HepG2 (cell line): Measurements from ENCODE around the gene GATA3. TPM values are rescaled to one million over a fixed set of nuclear protein-coding genes. Genes with fewer than 3 reads are reported as not detected.

ENCODE experiments used
- ATAC-seq: fragments of 200-7000 bp; cut with Tn5 transposase; 3 replicates; pipeline ENCODE4 v1.9.1; 2020; ENCODE audit warnings: mild to moderate bottlenecking, moderate library complexity
- BruUV-seq: library from RNA; stranded (reverse); fragments of 400-500 nt; replicated peaks from 2 replicates; lab custom pipeline; 2021; lab: Mats Ljungman, UMichigan
- CTCF ChIA-PET: fragments of 300-600 bp; formaldehyde crosslinking; extraction: SDS; loops from one replicate; lab custom pipeline; 2021; ENCODE audit warnings: low total read pairs, inconsistent platforms, low intra/inter-chr PET ratio; lab: Yijun Ruan, JAX
- POLR2A ChIA-PET: fragments of 350-600 bp; sonication (Branson Sonifier 250); formaldehyde crosslinking; loops from one replicate; lab custom pipeline; 2020; ENCODE audit warnings: antibody characterized with exemption, inconsistent platforms; lab: Yijun Ruan, JAX
- DNase-seq: peaks from one replicate; pipeline ENCODE4 v3.0.0-alpha.2; 2015; ENCODE audit warnings: low spot score
- FAIRE-seq: peaks from 3 replicates; lab custom pipeline; 2011; peaks lifted over from hg19 to GRCh38; lab: Jason Lieb, UNC
- H2AFZ ChIP-seq: one replicate; pipeline ENCODE4 v1.6.1; 2011; ENCODE audit warnings: low read length, inconsistent platforms
- H3K27ac ChIP-seq: fragments of 300-600 bp; 3 replicates; pipeline ENCODE4 v1.8.0; 2011; ENCODE audit warnings: mixed run types, mild to moderate bottlenecking, mixed read lengths, low read length, inconsistent platforms; ENCODE audit not compliant: insufficient read depth; ENCODE audit errors: extremely low read length
- H3K27me3 ChIP-seq, 2 experiments: fragments of 200-600 bp in 1 of 2; 2 replicates in 1 of 2; 3 replicates in 1 of 2; pipeline versions ENCODE4 v1.6.0 to v1.8.0; 2011; ENCODE audit warnings: low read length in 2 of 2, mild to moderate bottlenecking in 2 of 2, moderate library complexity in 2 of 2, inconsistent platforms in 1 of 2; ENCODE audit not compliant: insufficient read depth in 2 of 2, control insufficient read depth in 1 of 2
- H3K36me3 ChIP-seq, 2 experiments: fragments of 200-600 bp in 1 of 2; replicated peaks in 1 of 2; 2 replicates in 1 of 2; 3 replicates in 1 of 2; pipeline versions ENCODE4 v1.5.1 to v1.8.0; 2011; ENCODE audit warnings: low read length in 2 of 2, inconsistent platforms in 1 of 2; ENCODE audit not compliant: insufficient read depth in 2 of 2, control insufficient read depth in 1 of 2
- H3K4me1 ChIP-seq: 2 replicates; pipeline ENCODE4 v1.5.1; 2012; ENCODE audit warnings: low read length, inconsistent platforms; ENCODE audit not compliant: insufficient read depth
- H3K4me2 ChIP-seq: 2 replicates; pipeline ENCODE4 v1.6.0; 2011; ENCODE audit warnings: low read depth, low read length, inconsistent platforms
- H3K4me3 ChIP-seq, 3 experiments: fragments of 200-600 bp in 1 of 3; sonication (generic), shearing (Covaris generic) in 1 of 3; replicated peaks in 1 of 3; 2 replicates each; pipeline ENCODE4 v1.5.1; 2011 to 2016; ENCODE audit warnings: low read length in 3 of 3, inconsistent platforms in 2 of 3, low read depth in 2 of 3, mild to moderate bottlenecking in 2 of 3, control low read depth in 1 of 3, mixed read lengths in 1 of 3; ENCODE audit not compliant: insufficient read depth in 1 of 3
- H3K79me2 ChIP-seq: one replicate; pipeline ENCODE4 v1.6.1; 2011; ENCODE audit warnings: low read length, inconsistent platforms; ENCODE audit not compliant: insufficient read depth
- H3K9ac ChIP-seq: 2 replicates; pipeline ENCODE4 v1.6.0; 2011; ENCODE audit warnings: mild to moderate bottlenecking, low read depth, low read length, inconsistent platforms; ENCODE audit not compliant: insufficient read depth
- H3K9me3 ChIP-seq: 2 replicates; pipeline ENCODE4 v1.5.1; 2012; ENCODE audit warnings: mild to moderate bottlenecking, low read length
- H4K20me1 ChIP-seq: 2 replicates; pipeline ENCODE4 v1.6.0; 2011; ENCODE audit warnings: inconsistent platforms, mild to moderate bottlenecking, low read length, moderate library complexity; ENCODE audit not compliant: insufficient read depth
- ASH2L ChIP-seq: fragments of 300-600, 200-600 bp; sonication (generic); IDR thresholded peaks from 2 replicates; pipeline ENCODE4 v1.7.0; 2017; ENCODE audit warnings: low read depth, mild to moderate bottlenecking, moderate library complexity, mixed read lengths, low read length; ENCODE audit not compliant: insufficient read length
- NCOA1 ChIP-seq: sonication (generic); formaldehyde crosslinking; IDR thresholded peaks from 2 replicates; pipeline ENCODE4 v1.9.0; 2021; ENCODE audit warnings: missing genetic modification reagents
- NFIC ChIP-seq: IDR thresholded peaks from 2 replicates; pipeline ENCODE4 v1.6.1; 2012; ENCODE audit warnings: mild to moderate bottlenecking, low read length, inconsistent platforms
- PLRG1 ChIP-seq: fragments of 450-650 bp; conservative IDR thresholded peaks from 2 replicates; pipeline ENCODE4 v1.6.1; 2016
- SNAI1 ChIP-seq: sonication (generic); formaldehyde crosslinking; IDR thresholded peaks from 2 replicates; pipeline ENCODE4 v1.5.0; 2020; ENCODE audit warnings: mild to moderate bottlenecking, missing genetic modification reagents, borderline replicate concordance
- TCF7L2 ChIP-seq: IDR thresholded peaks from 2 replicates; pipeline ENCODE4 v1.6.1; 2011; ENCODE audit warnings: mild to moderate bottlenecking, low read depth, low read length, moderate library complexity
- ZBTB1 ChIP-seq: sonication (generic); formaldehyde crosslinking; IDR thresholded peaks from 2 replicates; pipeline ENCODE4 v1.4.0; 2020; ENCODE audit warnings: missing genetic modification reagents, borderline replicate concordance
- ZNF34 ChIP-seq: sonication (generic); formaldehyde crosslinking; IDR thresholded peaks from 2 replicates; pipeline ENCODE4 v1.4.0; 2020; ENCODE audit warnings: mild to moderate bottlenecking, missing genetic modification reagents, borderline replicate concordance
- ZNF550 ChIP-seq: sonication (generic); formaldehyde crosslinking; IDR thresholded peaks from 2 replicates; pipeline ENCODE4 v1.4.0; 2020; ENCODE audit warnings: mild to moderate bottlenecking, missing genetic modification reagents, borderline replicate concordance
- WGBS: methylation state at CpG from one replicate; pipeline ENCODE4 v1.1.6; 2017; ENCODE audit warnings: low lambda C conversion rate; 5-methylcytosine and 5-hydroxymethylcytosine counted together
- in situ Hi-C: cut with HindIII; loops from 2 replicates; pipeline ENCODE4 v1.10.0; 2017; ENCODE audit warnings: low pct_unique_long_range_greater_than_20kb; ENCODE audit not compliant: extremely low pct_ligation_motif_present
- intact Hi-C: fragments of 100-400 bp; cut with micrococcal nuclease; formaldehyde crosslinking; loops from one replicate; pipeline ENCODE4 v1.10.0; 2022; ENCODE audit not compliant: unreplicated experiment
- polyA plus RNA-seq, 8 experiments: library from polyadenylated mRNA; depleted of rRNA in 3 of 8; stranded (reverse) in 7 of 8; unstranded in 1 of 8; fragments of >200 nt; fragmentation: Illumina TruSeq in 4 of 8; extraction: Trizol in 4 of 8; gene quantifications; 2 replicates each; pipeline versions ENCODE4 v1.2.1 to v1.2.3, GENCODE V29; 2011 to 2016; ENCODE audit warnings: low read depth in 4 of 8, missing spikeins in 1 of 8, mixed read lengths in 1 of 8; ENCODE audit not compliant: insufficient read depth in 1 of 8
- total RNA-seq, 5 experiments: library from RNA; depleted of rRNA; stranded (reverse); fragments of >200 nt; fragmentation: Illumina TruSeq; extraction: Trizol; gene quantifications; 2 replicates each; pipeline ENCODE4 v1.2.3, GENCODE V29; 2016; ENCODE audit warnings: low read depth in 1 of 5
- TF ChIP-seq, protein P1 (sequence below): sonication (generic); formaldehyde crosslinking; IDR thresholded peaks from 2 replicates; pipeline ENCODE4 v1.8.0; 2022; ENCODE audit warnings: missing genetic modification reagents, low read depth, mild to moderate bottlenecking, borderline replicate concordance
- TF ChIP-seq, protein P2 (sequence below): sonication (generic); formaldehyde crosslinking; IDR thresholded peaks from 2 replicates; pipeline ENCODE4 v1.5.0; 2020; ENCODE audit warnings: missing genetic modification reagents
- TF ChIP-seq, protein P3 (sequence below): sonication (generic); formaldehyde crosslinking; IDR thresholded peaks from 2 replicates; pipeline ENCODE4 v1.4.0; 2020; ENCODE audit warnings: mild to moderate bottlenecking, missing genetic modification reagents, borderline replicate concordance
- TF ChIP-seq, protein P4 (sequence below): sonication (generic); formaldehyde crosslinking; IDR thresholded peaks from 2 replicates; pipeline ENCODE4 v1.4.0; 2020; ENCODE audit warnings: missing genetic modification reagents

The GATA3 gene
- total and polyA plus RNA-seq, 2 of the 13 experiments (the other 11 are each of a cell fraction or from before 2014, with no cell fraction given), result not detected

DNA sequence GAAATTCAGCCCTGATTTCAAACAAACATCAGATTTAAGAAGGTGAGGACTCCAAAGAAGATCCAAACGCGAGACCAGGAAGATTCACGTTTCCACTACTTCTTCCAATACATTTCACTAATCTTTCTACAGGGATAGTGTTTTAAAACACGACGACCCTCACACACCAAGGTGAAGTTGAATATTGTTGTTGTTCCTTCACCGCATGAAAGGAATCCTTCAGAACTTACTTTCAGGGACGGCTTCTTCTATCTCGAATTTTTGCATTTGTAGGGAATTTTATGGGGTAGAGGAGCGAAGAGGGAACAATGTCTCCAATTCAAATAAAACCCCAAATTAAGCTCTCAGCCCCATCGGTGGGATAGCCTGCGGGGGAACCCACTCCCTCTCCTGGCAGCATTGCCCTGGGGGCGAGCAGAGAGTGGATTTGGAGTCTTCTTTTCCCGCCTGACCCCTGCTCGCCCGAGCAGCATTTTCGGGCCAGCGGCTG is 1.5 kb upstream of the GATA3 start:
- no peaks in the 10 kb centered on the region for H3K79me2 ChIP-seq
- intact Hi-C loops (no loop called here), in situ Hi-C loops (no loop called here)
- ChIA-PET POLR2A (no interaction called here), CTCF (no interaction called here)
- H3K9ac ChIP-seq, result no peak overlapping the region
- no peak overlapping the region for H3K27ac ChIP-seq
- no TSS peak for BruUV-seq
- DNase-seq (no peak), ATAC-seq (no peak), FAIRE-seq (no peak)
- H3K4me2 ChIP-seq, result no peak overlapping the region
- peaks cover 24% of the 10 kb centered on the region; the same call in 1 of the 2 replicates for H4K20me1 ChIP-seq
- H3K4me1 ChIP-seq, result peaks cover 15% of the 10 kb centered on the region; the same call in 1 of the 2 replicates
- peaks cover 12 to 79% of the 10 kb centered on the region in 2 experiments for H3K27me3 ChIP-seq
- 59% methylated on average over 11 of the region's 17 CpGs for WGBS
- no peaks in the 10 kb centered on the region for H3K36me3 ChIP-seq
- no peaks in the 10 kb centered on the region for H3K9me3 ChIP-seq
- H2AFZ ChIP-seq, result no peak overlapping the region
- no peak overlapping the region for H3K4me3 ChIP-seq
- no peak for TF ChIP-seq ZNF34 (CRISPR knock-in tag)
- no peak for TF ChIP-seq SNAI1 (CRISPR knock-in tag)
- TF ChIP-seq, protein P1, sequence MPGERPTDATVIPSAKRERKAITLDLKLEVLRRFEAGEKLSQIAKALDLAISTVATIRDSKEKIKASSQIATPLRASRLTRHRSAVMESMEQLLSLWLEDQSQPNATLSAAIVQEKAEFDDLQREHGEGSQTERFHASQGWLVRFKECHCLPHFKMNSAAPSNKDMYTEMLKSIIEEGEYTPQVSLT (CRISPR knock-in tag), result no peak
- TF ChIP-seq ZBTB1 (CRISPR knock-in tag), result no peak
- TF ChIP-seq NFIC, result no peak
- TF ChIP-seq ZNF550, result no peak
- TF ChIP-seq, protein P2, sequence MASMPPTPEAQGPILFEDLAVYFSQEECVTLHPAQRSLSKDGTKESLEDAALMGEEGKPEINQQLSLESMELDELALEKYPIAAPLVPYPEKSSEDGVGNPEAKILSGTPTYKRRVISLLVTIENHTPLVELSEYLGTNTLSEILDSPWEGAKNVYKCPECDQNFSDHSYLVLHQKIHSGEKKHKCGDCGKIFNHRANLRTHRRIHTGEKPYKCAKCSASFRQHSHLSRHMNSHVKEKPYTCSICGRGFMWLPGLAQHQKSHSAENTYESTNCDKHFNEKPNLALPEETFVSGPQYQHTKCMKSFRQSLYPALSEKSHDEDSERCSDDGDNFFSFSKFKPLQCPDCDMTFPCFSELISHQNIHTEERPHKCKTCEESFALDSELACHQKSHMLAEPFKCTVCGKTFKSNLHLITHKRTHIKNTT (CRISPR knock-in tag), result no peak
- no peak for TF ChIP-seq TCF7L2
- TF ChIP-seq PLRG1, result no peak
- TF ChIP-seq, protein P3, sequence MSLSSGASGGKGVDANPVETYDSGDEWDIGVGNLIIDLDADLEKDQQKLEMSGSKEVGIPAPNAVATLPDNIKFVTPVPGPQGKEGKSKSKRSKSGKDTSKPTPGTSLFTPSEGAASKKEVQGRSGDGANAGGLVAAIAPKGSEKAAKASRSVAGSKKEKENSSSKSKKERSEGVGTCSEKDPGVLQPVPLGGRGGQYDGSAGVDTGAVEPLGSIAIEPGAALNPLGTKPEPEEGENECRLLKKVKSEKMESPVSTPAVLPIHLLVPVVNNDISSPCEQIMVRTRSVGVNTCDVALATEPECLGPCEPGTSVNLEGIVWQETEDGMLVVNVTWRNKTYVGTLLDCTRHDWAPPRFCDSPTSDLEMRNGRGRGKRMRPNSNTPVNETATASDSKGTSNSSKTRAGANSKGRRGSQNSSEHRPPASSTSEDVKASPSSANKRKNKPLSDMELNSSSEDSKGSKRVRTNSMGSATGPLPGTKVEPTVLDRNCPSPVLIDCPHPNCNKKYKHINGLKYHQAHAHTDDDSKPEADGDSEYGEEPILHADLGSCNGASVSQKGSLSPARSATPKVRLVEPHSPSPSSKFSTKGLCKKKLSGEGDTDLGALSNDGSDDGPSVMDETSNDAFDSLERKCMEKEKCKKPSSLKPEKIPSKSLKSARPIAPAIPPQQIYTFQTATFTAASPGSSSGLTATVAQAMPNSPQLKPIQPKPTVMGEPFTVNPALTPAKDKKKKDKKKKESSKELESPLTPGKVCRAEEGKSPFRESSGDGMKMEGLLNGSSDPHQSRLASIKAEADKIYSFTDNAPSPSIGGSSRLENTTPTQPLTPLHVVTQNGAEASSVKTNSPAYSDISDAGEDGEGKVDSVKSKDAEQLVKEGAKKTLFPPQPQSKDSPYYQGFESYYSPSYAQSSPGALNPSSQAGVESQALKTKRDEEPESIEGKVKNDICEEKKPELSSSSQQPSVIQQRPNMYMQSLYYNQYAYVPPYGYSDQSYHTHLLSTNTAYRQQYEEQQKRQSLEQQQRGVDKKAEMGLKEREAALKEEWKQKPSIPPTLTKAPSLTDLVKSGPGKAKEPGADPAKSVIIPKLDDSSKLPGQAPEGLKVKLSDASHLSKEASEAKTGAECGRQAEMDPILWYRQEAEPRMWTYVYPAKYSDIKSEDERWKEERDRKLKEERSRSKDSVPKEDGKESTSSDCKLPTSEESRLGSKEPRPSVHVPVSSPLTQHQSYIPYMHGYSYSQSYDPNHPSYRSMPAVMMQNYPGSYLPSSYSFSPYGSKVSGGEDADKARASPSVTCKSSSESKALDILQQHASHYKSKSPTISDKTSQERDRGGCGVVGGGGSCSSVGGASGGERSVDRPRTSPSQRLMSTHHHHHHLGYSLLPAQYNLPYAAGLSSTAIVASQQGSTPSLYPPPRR, result no peak
- TF ChIP-seq ASH2L, result no peak
- TF ChIP-seq NCOA1, result no peak
- TF ChIP-seq, protein P4, sequence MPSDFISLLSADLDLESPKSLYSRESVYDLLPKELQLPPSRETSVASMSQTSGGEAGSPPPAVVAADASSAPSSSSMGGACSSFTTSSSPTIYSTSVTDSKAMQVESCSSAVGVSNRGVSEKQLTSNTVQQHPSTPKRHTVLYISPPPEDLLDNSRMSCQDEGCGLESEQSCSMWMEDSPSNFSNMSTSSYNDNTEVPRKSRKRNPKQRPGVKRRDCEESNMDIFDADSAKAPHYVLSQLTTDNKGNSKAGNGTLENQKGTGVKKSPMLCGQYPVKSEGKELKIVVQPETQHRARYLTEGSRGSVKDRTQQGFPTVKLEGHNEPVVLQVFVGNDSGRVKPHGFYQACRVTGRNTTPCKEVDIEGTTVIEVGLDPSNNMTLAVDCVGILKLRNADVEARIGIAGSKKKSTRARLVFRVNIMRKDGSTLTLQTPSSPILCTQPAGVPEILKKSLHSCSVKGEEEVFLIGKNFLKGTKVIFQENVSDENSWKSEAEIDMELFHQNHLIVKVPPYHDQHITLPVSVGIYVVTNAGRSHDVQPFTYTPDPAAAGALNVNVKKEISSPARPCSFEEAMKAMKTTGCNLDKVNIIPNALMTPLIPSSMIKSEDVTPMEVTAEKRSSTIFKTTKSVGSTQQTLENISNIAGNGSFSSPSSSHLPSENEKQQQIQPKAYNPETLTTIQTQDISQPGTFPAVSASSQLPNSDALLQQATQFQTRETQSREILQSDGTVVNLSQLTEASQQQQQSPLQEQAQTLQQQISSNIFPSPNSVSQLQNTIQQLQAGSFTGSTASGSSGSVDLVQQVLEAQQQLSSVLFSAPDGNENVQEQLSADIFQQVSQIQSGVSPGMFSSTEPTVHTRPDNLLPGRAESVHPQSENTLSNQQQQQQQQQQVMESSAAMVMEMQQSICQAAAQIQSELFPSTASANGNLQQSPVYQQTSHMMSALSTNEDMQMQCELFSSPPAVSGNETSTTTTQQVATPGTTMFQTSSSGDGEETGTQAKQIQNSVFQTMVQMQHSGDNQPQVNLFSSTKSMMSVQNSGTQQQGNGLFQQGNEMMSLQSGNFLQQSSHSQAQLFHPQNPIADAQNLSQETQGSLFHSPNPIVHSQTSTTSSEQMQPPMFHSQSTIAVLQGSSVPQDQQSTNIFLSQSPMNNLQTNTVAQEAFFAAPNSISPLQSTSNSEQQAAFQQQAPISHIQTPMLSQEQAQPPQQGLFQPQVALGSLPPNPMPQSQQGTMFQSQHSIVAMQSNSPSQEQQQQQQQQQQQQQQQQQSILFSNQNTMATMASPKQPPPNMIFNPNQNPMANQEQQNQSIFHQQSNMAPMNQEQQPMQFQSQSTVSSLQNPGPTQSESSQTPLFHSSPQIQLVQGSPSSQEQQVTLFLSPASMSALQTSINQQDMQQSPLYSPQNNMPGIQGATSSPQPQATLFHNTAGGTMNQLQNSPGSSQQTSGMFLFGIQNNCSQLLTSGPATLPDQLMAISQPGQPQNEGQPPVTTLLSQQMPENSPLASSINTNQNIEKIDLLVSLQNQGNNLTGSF (CRISPR knock-in tag), result no peak
